VCaP (cell line): ENCODE results near the gene CD163L1.
A peak's percentile ranks its signal among the peaks of the same experiment; 100 is the strongest.
"Not testable (repeated sequence)": the region's sequence is repeated elsewhere in the genome, so short reads cannot be mapped to it uniquely, and the experiment has no call there.

Experiments
- H3K27ac ChIP-seq: fragments of 450-650 bp; 2 replicates; pipeline ENCODE4 v1.5.1; 2017
- CTCF ChIP-seq: fragments of 450-650 bp; conservative IDR thresholded peaks from 2 replicates; pipeline ENCODE4 v1.5.1; 2017; ENCODE audit warnings: mild to moderate bottlenecking, moderate library complexity

CD163L1 gene

GRCh38 chr12:7351177-7351576 lies 92.8 kb downstream of the CD163L1 start:
- no peak overlapping the region for H3K27ac ChIP-seq
- no peak for TF ChIP-seq CTCF

GRCh38 chr12:7349418-7349817 lies 94.5 kb downstream of the CD163L1 start:
- TF ChIP-seq CTCF, result no peak
- no peak overlapping the region for H3K27ac ChIP-seq

- H3K27ac ChIP-seq, result no peak overlapping the region; the same call in 1 of the 2 replicates
- no peak for TF ChIP-seq CTCF
Observed at GRCh38 chr12:7346551-7347225, 97.3 kb downstream of the CD163L1 start.

- H3K27ac ChIP-seq, result no peak overlapping the region
- no peak for TF ChIP-seq CTCF
Observed at GRCh38 chr12:7344833-7345606, 98.9 kb downstream of the CD163L1 start.

- no peak overlapping the region for H3K27ac ChIP-seq
- no peak for TF ChIP-seq CTCF
Observed at GRCh38 chr12:7339675-7340074, 104.3 kb downstream of the CD163L1 start.

DNA sequence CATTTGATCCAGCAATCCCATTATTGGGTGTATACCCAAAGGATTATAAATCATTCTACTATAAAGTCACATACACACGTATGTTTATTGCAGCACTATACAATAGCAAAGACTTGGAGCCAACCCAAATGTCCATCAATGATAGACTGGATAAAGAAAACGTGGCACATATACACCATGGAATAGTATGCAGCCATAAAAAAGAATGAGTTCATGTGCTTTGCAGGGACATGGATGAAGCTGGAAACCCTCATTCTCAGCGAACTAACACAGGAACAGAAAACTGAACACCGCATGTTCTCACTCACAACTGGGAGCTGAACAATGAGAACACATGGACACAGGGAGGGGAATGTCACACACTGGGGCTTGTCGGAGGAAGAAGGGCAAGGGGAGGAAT lies 106.2 kb downstream of the CD163L1 start:
- H3K27ac ChIP-seq, result not testable (repeated sequence)

DNA sequence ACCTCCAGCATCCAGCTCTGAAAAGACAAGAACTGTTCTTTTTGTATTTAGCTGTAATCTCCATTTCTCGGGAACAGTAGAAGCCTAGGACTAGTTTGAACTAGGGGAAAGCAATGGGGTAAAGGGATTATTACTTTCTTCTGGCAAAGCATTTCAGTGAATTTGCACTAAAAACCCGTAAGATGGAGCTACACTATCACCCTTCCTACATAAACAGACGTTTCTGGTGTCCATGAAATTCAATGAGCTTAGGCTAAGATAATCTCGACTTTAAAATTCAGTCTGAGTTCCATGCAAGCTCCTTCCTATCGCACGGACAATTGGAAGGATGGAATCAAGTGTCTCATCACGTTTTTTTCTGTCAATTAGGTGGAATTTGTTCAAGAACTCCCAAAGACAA lies 116.0 kb downstream of the CD163L1 start:
- 0 out of 2 replicates have a peak, but pooled peaks have one; percentile 10 for TF ChIP-seq CTCF
- H3K27ac ChIP-seq, result no peak overlapping the region

DNA sequence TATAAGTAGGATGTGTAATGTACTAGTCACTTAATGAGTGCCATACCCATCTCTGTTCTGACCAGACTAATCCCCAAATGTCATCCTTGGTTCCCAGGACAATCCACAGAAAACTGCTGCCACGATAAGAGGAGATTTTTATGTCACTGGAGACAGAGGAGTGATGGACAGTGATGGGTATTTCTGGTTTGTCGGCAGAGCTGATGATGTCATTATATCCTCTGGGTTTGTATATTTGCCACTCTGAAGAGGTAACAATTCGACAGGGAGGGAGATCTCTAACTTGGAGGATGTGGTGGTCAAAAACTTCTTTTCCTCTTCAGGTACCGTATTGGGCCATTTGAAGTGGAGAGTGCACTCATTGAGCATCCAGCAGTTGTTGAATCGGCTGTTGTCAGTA lies 119.8 kb downstream of the CD163L1 start:
- no peak overlapping the region for H3K27ac ChIP-seq
- TF ChIP-seq CTCF, result no peak
